Heart left ventricle (tissue), 13 donors: ENCODE measurements around the gene ZNF648.

Experiments used
- POLR2A ChIP-seq, 2 donors: fragments of 450-650 bp; IDR thresholded peaks; one replicate each; pipeline ENCODE4 v1.6.1; 2017; ENCODE audit warnings: antibody characterized with exemption in 2 of 2, mild to moderate bottlenecking in 2 of 2, moderate library complexity in 2 of 2
- TF ChIP-seq, protein P1 (sequence below), 12 donors: fragments of 200-600 bp; sonication (generic) in 4 of 12; IDR thresholded peaks; one replicate each; pipeline versions ENCODE4 v1.5.0 to v1.8.0; 2018 to 2022; ENCODE audit warnings: antibody characterized with exemption in 12 of 12, mild to moderate bottlenecking in 5 of 12
- donor health status: ischemic (EF 13 %, LVEDD 7.1; RV severe dilation, severe dysfunction).
- donor health status: DM: no; HTN: yes; CAD: no.
- donor health status: DM: no; HTN: no; CAD: no.
- donor health status: ischemic (EF 25% LVEDD 6.9; RV normal size, moderate dysfunction).
- donor health status: ischemic (EF 25% LVEDD 5.7; RV mildly dilated, moderate dysfunction).
- donor health status: ischemic (EF 35%, LVEDD 5.7; RV mildly dilated, moderate dysfunction).
- donor health status: nonischemic (EF 11% LVEDD 7.7; RV severe dilation, severe dysfunction).
- donor health status: DM: yes; HTN: yes; CAD: no.
- donor health status: PGD.
- donor health status: ischemic (EF 29% LVEDD 5.4; RV normal size, mild dysfunction).
- donor health status: nonischemic (EF 23%, LVEDD 6.1; RV moderate dilation, normal function).

- TF ChIP-seq, protein P1, sequence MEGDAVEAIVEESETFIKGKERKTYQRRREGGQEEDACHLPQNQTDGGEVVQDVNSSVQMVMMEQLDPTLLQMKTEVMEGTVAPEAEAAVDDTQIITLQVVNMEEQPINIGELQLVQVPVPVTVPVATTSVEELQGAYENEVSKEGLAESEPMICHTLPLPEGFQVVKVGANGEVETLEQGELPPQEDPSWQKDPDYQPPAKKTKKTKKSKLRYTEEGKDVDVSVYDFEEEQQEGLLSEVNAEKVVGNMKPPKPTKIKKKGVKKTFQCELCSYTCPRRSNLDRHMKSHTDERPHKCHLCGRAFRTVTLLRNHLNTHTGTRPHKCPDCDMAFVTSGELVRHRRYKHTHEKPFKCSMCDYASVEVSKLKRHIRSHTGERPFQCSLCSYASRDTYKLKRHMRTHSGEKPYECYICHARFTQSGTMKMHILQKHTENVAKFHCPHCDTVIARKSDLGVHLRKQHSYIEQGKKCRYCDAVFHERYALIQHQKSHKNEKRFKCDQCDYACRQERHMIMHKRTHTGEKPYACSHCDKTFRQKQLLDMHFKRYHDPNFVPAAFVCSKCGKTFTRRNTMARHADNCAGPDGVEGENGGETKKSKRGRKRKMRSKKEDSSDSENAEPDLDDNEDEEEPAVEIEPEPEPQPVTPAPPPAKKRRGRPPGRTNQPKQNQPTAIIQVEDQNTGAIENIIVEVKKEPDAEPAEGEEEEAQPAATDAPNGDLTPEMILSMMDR (IDR thresholded peaks at IDR 0.05): no peak
- TF ChIP-seq POLR2A (IDR thresholded peaks at IDR 0.05): no peak
These were observed 10.4 kb upstream of the ZNF648 start for GRCh38 chr1:182071924-182072323.
